Stimulated activated CD8-positive, alpha-beta memory T cell treated with anti-CD3 and anti-CD28 coated beads, Interleukin-12 subunit alpha, Interleukin-12 subunit beta, amount 100 ng/mL, for 4 hours (primary cell): ENCODE data around the gene PLCD4.

ENCODE experiments used
- DNase-seq: peaks from one replicate; pipeline ENCODE4 v3.0.0-alpha.2; 2020; ENCODE audit warnings: low read depth

PLCD4 gene

GRCh38 chr2:218621007-218621406 lies 13.3 kb downstream of the PLCD4 start:
- DNase-seq: no peak

- DNase-seq: no peak
Measured at GRCh38 chr2:218622606-218623365, 15.1 kb downstream of the PLCD4 start.

- no peak for DNase-seq
Measured at GRCh38 chr2:218623366-218623705, 15.6 kb downstream of the PLCD4 start.

GRCh38 chr2:218626369-218626768 lies 18.7 kb downstream of the PLCD4 start:
- no peak for DNase-seq

DNA sequence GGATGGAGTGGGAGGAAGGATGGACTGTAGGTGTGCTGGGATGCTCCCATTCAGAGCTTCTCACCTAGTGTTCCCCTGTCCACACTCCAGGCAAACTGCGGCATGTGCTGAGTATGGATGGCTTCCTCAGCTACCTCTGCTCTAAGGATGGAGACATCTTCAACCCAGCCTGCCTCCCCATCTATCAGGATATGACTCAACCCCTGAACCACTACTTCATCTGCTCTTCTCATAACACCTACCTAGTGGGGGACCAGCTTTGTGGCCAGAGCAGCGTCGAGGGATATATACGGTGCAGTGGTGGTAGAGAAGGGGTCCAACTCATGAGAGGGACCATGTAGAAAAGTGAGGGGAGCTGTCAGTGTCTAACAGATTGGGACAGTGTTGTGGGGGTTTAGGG lies 20.2 kb downstream of the PLCD4 start:
- no peak for DNase-seq

DNA sequence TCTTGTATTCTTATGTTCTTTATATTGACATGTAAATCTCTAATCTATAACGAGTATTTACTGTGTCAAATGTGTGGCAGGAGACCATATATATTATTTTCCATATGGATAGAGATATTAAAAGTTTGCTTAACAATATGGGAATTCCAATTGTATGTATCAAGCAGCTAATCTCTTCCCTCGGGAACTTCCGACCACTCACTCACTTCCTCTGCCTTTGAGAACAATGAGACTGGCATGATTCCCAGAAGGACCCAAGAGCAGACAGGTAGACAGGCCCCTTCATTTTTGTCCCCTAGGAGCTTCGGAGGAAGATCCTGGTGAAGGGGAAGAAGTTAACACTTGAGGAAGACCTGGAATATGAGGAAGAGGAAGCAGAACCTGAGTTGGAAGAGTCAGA lies 24.1 kb downstream of the PLCD4 start:
- DNase-seq: no peak

GRCh38 chr2:218635719-218636118 lies 28.0 kb downstream of the PLCD4 start:
- DNase-seq: no peak

GRCh38 chr2:218638372-218638771 lies 30.7 kb downstream of the PLCD4 start:
- no peak for DNase-seq

DNA sequence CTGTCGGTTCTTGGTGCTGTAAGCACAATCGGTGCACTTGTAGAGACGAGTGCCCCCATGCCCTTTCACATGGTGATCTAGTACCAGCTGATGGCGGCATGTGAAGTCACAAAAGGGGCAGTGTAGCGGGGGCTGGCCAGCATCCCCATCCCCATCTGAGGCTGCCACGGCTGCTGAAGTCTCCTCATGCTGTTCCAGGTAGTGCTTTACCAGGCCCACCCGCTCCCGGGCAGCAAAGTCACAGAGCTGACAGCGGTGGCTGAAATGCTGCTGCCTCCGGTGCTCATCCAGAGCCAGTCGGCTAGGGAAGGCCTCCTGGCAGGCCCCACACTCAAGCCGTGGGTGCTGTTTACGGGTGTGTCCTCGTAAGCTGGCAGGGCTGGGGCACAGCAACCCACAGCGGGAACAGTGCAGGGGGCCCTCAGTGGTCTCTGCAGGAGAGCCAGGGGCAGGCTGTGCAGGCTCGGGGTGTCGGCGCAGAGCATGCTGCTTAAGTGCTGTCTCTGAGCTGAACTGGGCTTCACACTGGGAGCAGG lies 34.5 kb downstream of the PLCD4 start:
- DNase-seq: no peak

GRCh38 chr2:218642786-218643185 lies 35.1 kb downstream of the PLCD4 start:
- DNase-seq: no peak

DNA sequence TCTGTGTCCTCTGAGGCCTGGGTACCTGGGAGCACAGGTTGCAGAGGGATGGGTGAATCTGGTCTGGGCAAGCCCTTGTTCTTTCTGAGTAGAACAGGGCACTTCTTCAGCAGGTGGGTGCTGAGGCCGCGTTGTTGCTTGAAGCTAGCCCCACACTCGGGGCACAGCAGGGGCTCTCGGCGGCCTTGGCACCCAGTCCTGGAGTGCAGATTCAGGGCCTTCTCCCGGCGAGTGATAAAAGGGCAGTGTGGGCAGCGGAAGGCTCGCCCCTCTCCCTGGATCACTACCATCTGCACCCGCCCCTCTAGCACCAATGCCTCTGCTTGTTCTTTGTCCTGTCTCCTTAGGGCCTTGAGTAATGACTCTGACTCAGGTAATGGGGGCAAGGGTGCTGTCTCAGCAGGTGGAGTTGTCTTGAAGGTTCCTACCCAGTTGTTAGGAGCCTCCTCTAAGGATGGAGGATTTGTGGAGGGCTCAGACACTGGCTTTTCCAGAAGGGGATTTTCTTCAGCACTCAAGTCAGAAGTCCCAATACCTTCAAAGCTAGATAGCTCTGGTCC lies 36.1 kb downstream of the PLCD4 start:
- DNase-seq: no peak

GRCh38 chr2:218644721-218645120 lies 37.0 kb downstream of the PLCD4 start:
- DNase-seq: no peak

DNA sequence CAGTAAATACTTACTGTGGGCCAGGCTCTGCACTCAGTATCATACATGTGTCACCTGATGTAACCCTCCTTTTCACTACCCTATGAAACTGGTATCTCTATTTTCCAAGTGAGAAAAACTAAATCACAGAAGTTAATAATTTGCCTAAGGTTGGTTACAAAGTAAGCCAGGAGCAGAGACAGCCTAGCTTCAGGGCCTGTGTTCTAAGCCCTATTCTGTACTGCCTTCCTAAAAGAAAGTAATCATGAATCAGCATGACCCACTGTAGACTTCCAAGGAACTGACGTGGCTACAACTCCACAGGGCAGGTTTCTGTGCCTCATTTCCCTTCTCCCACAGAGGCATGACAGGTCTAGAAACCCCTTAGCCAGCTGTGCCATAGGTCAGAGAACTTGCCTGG lies 37.4 kb downstream of the PLCD4 start:
- DNase-seq: no peak

DNA sequence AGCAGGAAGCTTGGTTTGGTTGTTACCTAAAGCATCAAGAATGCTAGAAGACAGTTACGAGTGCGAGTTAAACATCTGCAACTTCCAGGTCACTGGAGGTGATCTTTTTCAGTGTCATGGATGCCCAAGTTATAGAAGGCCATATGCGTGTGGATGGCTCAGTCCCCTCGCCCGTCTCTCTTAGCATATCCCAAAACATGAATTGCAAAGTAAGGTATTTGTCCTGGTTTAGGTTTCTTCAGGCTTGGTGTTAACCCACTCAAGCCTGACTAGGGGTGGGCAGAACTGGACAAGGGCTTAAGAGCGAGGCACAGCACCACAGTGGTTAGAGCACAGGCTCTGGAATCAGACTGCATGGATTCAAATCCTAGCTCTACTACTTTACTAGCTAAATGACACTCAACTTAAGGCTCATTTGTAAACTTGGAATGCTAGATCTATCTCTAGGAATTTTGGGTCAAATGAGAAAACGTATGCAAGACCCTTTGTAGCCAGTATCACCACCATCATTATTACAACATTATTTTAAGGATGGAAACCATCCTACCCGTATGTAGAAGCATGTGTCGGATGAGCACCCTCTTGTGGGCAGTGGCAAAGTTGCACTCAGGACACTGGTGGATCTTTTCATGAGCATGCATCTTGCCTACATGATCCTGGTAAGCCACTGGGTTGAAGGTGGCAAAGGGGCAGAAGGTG lies 40.5 kb downstream of the PLCD4 start:
- no peak for DNase-seq

DNA sequence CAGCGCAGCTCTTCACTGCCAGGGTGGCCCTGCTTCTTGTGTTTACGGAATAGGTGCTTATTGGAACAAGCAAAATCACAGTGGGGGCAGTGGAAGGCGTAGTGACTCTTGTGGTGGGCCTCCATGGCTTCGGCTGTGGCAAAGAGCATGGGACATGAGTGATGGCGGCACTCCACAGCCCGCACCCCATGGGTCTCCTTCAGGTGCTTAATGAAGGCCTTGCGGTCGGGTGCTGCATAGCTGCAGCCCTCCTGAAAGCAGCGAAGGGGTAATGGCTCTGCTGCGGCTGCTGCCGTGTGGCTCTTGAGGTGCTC lies 41.0 kb downstream of the PLCD4 start:
- DNase-seq: no peak

DNA sequence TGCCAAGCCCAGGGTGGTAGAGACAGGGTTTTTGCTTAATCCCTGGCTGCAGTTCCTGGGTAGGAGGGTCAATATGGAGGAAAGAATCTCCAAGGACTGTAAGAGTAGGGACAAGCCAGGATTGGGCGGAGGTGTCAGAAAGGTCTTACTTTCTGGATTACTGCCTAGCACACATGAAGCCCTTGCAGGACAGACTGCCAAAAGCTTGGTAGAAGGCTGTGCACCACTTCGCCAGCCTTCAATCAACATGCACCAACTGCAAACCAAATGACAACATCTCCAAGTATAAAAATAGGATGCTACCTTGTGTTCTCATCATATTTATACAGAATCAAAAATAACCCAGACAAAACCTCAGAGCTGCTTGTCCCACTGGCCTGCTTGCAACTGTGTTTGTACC lies 48.1 kb downstream of the PLCD4 start:
- DNase-seq: no peak

DNA sequence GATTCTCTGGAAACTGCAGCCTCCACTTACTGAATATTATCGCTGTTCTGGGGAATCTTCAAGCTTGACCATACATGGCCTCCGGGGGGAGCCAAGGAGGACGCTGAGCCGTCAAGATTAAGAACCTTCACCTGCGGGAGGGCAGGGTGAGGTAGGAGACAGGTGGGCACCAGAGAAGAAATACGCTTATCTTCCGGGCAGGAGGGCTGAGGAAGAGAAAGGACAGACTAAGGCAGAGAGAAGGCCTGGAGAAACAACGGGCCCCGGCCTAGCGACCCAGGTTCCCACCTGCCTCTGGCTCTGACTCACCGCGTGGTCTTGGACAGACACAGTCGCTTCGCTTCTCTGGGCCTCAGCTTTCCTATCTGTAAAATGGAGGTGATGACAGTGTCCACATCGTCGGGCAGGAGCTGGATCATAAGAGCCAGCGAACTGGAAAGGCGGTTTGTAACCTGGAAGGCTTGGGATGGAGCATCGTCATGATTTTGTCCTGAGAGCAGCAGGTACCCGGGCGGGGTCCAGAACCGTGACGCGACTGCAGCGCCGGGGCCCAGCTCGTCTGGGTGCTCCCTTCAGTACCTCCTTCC lies 51.1 kb downstream of the PLCD4 start:
- peak; percentile 8 for DNase-seq

DNA sequence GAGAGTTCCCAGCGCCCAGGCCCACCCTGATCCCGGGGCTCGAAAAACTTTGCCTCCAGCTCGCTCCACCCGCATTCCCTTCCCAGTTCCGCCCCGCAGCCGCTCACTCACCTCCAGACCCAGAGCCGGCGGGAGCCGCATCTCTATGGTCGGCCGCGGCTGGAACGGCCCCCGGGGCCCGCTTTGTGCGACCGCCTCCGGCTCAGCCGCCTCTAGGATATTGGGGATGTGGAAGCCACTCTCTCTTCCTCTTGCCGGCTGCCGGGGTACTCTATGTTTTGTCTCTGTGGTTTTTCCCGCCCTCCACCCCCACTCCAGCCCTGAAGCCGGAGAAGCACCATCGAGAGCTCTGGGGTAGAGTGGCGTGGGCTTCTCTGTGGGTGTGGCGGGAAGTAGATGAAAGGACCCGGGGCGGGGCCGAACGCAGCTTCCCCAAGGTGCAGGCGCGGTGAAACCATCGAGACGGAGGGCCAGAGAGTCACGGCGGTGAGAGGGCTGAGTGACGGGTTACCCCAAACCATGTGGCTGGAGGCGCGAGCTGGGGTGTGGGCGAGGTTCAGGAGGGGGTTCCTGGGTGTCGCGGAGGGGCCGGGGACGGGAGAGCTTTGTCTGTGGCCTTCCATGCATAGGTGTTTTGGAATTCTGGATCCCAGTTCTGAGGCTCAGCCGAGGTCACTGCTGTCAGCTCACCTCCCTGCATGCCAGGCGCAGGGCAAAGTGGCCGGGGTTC lies 51.7 kb downstream of the PLCD4 start, which contains the start of the genes BCS1L and ZNF142:
Gene BCS1L, plus strand, starts transcription at position 426 of the 730 bp plus-strand sequence. CDS start 1,305 bp downstream, outside the sequence.
Gene ZNF142, minus strand, starts transcription at position 366 of the 730 bp plus-strand sequence. CDS start 3,194 bp downstream, outside the sequence.
- DNase-seq: peak; percentile 89

- no peak for DNase-seq
Measured at GRCh38 chr2:218659988-218660358, 52.3 kb downstream of the PLCD4 start.

GRCh38 chr2:218662377-218662776 lies 54.7 kb downstream of the PLCD4 start:
- no peak for DNase-seq

DNA sequence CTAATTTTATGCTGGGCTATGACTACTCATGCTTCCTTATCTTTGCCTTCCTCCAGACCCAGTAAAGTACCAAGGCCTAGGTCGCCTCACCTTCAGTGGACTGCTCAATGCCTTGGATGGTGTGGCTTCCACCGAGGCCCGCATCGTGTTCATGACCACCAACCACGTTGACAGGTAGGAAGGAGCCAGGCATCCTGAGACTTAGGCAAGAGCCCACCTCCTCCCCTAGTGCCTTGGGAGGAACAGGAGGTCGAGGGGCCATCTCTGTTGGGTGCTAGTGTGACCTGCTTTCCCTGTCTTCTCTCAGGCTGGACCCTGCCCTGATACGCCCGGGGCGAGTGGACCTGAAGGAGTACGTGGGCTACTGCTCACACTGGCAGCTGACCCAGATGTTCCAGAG lies 55.1 kb downstream of the PLCD4 start:
- DNase-seq: no peak

GRCh38 chr2:218663901-218664300 lies 56.2 kb downstream of the PLCD4 start:
- DNase-seq: no peak
